Smooth muscle cell (in vitro differentiated cells): Measurements from ENCODE around the gene FITM1. TPM values are rescaled to one million over a fixed set of nuclear protein-coding genes. Genes with fewer than 3 reads are reported as not detected.

Source experiments
- DNase-seq: peaks from one replicate; lab custom pipeline; 2025; ENCODE audit not compliant: unreplicated experiment; lab: John Stamatoyannopoulos, UW
- H2AFZ ChIP-seq: fragments of 200-600 bp; sonication (generic); 2 replicates; pipeline ENCODE4 v1.6.0; 2016; ENCODE audit warnings: antibody characterized with exemption, low read depth, mild to moderate bottlenecking
- H3F3A ChIP-seq: fragments of 200-600 bp; sonication (generic); 2 replicates; pipeline ENCODE4 v1.6.0; 2017; ENCODE audit warnings: antibody characterized with exemption, low read depth
- H3K27ac ChIP-seq: fragments of 200-600 bp; sonication (generic); 2 replicates; pipeline ENCODE4 v1.5.1; 2016; ENCODE audit warnings: low read depth, mild to moderate bottlenecking
- H3K27me3 ChIP-seq: fragments of 200-600 bp; sonication (generic); 2 replicates; pipeline ENCODE4 v1.6.1; 2016; ENCODE audit warnings: low read depth, mild to moderate bottlenecking
- H3K36me3 ChIP-seq: fragments of 200-600 bp; sonication (generic); 2 replicates; pipeline ENCODE4 v1.5.1; 2016; ENCODE audit warnings: low read depth
- H3K4me1 ChIP-seq: fragments of 200-600 bp; sonication (generic); 2 replicates; pipeline ENCODE4 v1.5.1; 2016; ENCODE audit warnings: low read depth
- H3K4me2 ChIP-seq: fragments of 200-600 bp; sonication (generic); 2 replicates; pipeline ENCODE4 v1.6.0; 2016; ENCODE audit warnings: mild to moderate bottlenecking
- H3K4me3 ChIP-seq: fragments of 200-600 bp; sonication (generic); 2 replicates; pipeline ENCODE4 v1.5.1; 2016; ENCODE audit warnings: mild to moderate bottlenecking
- H3K79me2 ChIP-seq: fragments of 200-600 bp; sonication (generic); 2 replicates; pipeline ENCODE4 v1.6.0; 2016; ENCODE audit warnings: low read depth, mild to moderate bottlenecking
- H3K9ac ChIP-seq: fragments of 200-600 bp; sonication (generic); 2 replicates; pipeline ENCODE4 v1.6.0; 2016; ENCODE audit warnings: low read depth
- H3K9me3 ChIP-seq: fragments of 200-600 bp; sonication (generic); replicated peaks from 2 replicates; pipeline ENCODE4 v1.5.1; 2016; ENCODE audit warnings: low read depth
- H4K20me1 ChIP-seq: fragments of 200-600 bp; sonication (generic); 2 replicates; pipeline ENCODE4 v1.6.0; 2016; ENCODE audit warnings: low read depth
- CTCF ChIP-seq: fragments of 200-600 bp; sonication (generic); IDR thresholded peaks from 2 replicates; pipeline ENCODE4 v1.5.1; 2017; ENCODE audit warnings: borderline replicate concordance, mild to moderate bottlenecking, antibody characterized with exemption; ENCODE audit not compliant: insufficient read depth, poor library complexity, severe bottlenecking
- WGBS: methylation state at CpG from one replicate; pipeline ENCODE4 v1.1.7; 2016; ENCODE audit warnings: low lambda C conversion rate; 5-methylcytosine and 5-hydroxymethylcytosine counted together
- polyA plus RNA-seq: library from polyadenylated mRNA; unstranded; fragments of >200 nt; fragmentation: Nextera tagmentation; extraction: Ambion mirVana; gene quantifications from 2 replicates; pipeline ENCODE4 v1.2.1, GENCODE V29; 2016
- total RNA-seq: library from RNA; depleted of rRNA; stranded (reverse); fragments of >200 nt; gene quantifications from 2 replicates; pipeline ENCODE4 v1.2.3, GENCODE V29; 2014

FITM1 gene
- total and polyA plus RNA-seq, 2 experiments from 2014 or later: 0.31 TPM; not detected in 1

GRCh38 chr14:24093901-24094840 lies 36.3 kb upstream of the FITM1 start, which contains the start of gene PCK2:
TSS of gene PCK2 (plus strand) at chr14:24094311. CDS start at chr14:24094406, 95 bp downstream.
- peak; percentile 4 for TF ChIP-seq CTCF
- peaks cover 9% of the 10 kb centered on the region for H3K4me1 ChIP-seq
- H3K4me2 ChIP-seq: peak within 1 kb of the TSS; percentile 92
- H3K27ac ChIP-seq: peak within 1 kb of the TSS; percentile 73
- H3K79me2 ChIP-seq: peaks cover 15% of the 10 kb centered on the region
- peak within 1 kb of the TSS; percentile 42 for H2AFZ ChIP-seq
- H3K4me3 ChIP-seq: peak within 1 kb of the TSS; percentile 91
- H3F3A ChIP-seq: no peaks in the 10 kb centered on the region
- H3K9me3 ChIP-seq: no peaks in the 10 kb centered on the region
- DNase-seq: peak; percentile 86
- peak within 1 kb of the TSS; percentile 75 for H3K9ac ChIP-seq
- under 1% methylated on average over 42 of the region's 68 CpGs for WGBS
- no peaks in the 10 kb centered on the region for H3K36me3 ChIP-seq
- H4K20me1 ChIP-seq: no peaks in the 10 kb centered on the region
- H3K27me3 ChIP-seq: no peaks in the 10 kb centered on the region

- Histone ChIP-seq H3K27me3 (no peaks in the 10 kb centered on the region), H3K36me3 (no peaks in the 10 kb centered on the region), H3K4me1 (peaks cover 9% of the 10 kb centered on the region), H2AFZ (peak overlapping the region; percentile 42), H3K27ac (peak overlapping the region; percentile 73), H3F3A (no peaks in the 10 kb centered on the region), H3K4me2 (peak overlapping the region; percentile 92), H3K9me3 (no peaks in the 10 kb centered on the region), H3K79me2 (peaks cover 15% of the 10 kb centered on the region), H3K9ac (peak overlapping the region; percentile 75), H4K20me1 (no peaks in the 10 kb centered on the region), H3K4me3 (peak overlapping the region; percentile 91)
- no peak for TF ChIP-seq CTCF
- DNase-seq: no peak
- WGBS: 5% methylated on average over 14 of the region's 14 CpGs
Measured at GRCh38 chr14:24094841-24095270, 35.6 kb upstream of the FITM1 start.

GRCh38 chr14:24095271-24096068 lies 35.0 kb upstream of the FITM1 start:
- no peak for DNase-seq
- no peak for TF ChIP-seq CTCF
- Histone ChIP-seq H3K27ac (peak overlapping the region; percentile 73), H3K79me2 (peaks cover 15% of the 10 kb centered on the region), H3K9me3 (no peaks in the 10 kb centered on the region), H3F3A (no peaks in the 10 kb centered on the region), H3K4me1 (peaks cover 9% of the 10 kb centered on the region), H3K4me3 (peak overlapping the region; percentile 91), H2AFZ (peak overlapping the region; percentile 42), H4K20me1 (no peaks in the 10 kb centered on the region), H3K4me2 (peak overlapping the region; percentile 92), H3K36me3 (no peaks in the 10 kb centered on the region), H3K27me3 (no peaks in the 10 kb centered on the region), H3K9ac (peak overlapping the region; percentile 75)
- WGBS: 25% methylated on average over 12 of the region's 12 CpGs
